NOMO-1 treated with dmso at 0.1 percent for 144 hours (cell line): ENCODE measurements around the gene BMP8B.

ENCODE experiments used
- DNase-seq: peaks from one replicate; lab custom pipeline; 2025; ENCODE audit not compliant: unreplicated experiment; lab: John Stamatoyannopoulos, UW

The BMP8B gene

GRCh38 chr1:39727932-39728317 is 60.7 kb downstream of the BMP8B start:
- DNase-seq = no peak

GRCh38 chr1:39727221-39727931 is 61.3 kb downstream of the BMP8B start:
- no peak for DNase-seq

GRCh38 chr1:39726600-39726999 is 62.1 kb downstream of the BMP8B start:
- DNase-seq = no peak

GRCh38 chr1:39722495-39722894 is 66.2 kb downstream of the BMP8B start:
- no peak for DNase-seq

GRCh38 chr1:39721664-39722063 is 67.0 kb downstream of the BMP8B start:
- DNase-seq = no peak

GRCh38 chr1:39720094-39720999 is 68.3 kb downstream of the BMP8B start:
- DNase-seq = peak; percentile 13

- no peak for DNase-seq
These were observed 70.9 kb downstream of the BMP8B start for GRCh38 chr1:39717809-39718208.

GRCh38 chr1:39713557-39713956 is 75.1 kb downstream of the BMP8B start:
- DNase-seq = no peak

- DNase-seq = no peak
These were observed 76.7 kb downstream of the BMP8B start for GRCh38 chr1:39711966-39712340.

- no peak for DNase-seq
These were observed 77.3 kb downstream of the BMP8B start for GRCh38 chr1:39711104-39711965.

GRCh38 chr1:39707506-39707905 is 81.2 kb downstream of the BMP8B start:
- no peak for DNase-seq
